MM.1S (cell line): Measurements from ENCODE around the gene CTBP1.

Source experiments
- CTCF ChIP-seq: fragments of 300-600 bp; sonication (generic); IDR thresholded peaks from 2 replicates; pipeline ENCODE4 v1.5.1; 2016; ENCODE audit warnings: antibody characterized with exemption, low read length, mixed read lengths
- EZH2 ChIP-seq: fragments of 300-600 bp; sonication (generic); optimal IDR thresholded peaks from 2 replicates; pipeline ENCODE3; 2017; ENCODE audit warnings: low read depth, mild to moderate bottlenecking, antibody characterized with exemption, low read length, mixed read lengths

GRCh38 chr4:1203026-1203616 lies 45.8 kb downstream of the CTBP1 start:
- TF ChIP-seq CTCF, result no peak
- TF ChIP-seq EZH2, result no peak
